ENCODE data around the gene VGLL2. TPM values are rescaled to one million over a fixed set of nuclear protein-coding genes. Genes with fewer than 3 reads are reported as not detected.

The VGLL2 gene, protein sequence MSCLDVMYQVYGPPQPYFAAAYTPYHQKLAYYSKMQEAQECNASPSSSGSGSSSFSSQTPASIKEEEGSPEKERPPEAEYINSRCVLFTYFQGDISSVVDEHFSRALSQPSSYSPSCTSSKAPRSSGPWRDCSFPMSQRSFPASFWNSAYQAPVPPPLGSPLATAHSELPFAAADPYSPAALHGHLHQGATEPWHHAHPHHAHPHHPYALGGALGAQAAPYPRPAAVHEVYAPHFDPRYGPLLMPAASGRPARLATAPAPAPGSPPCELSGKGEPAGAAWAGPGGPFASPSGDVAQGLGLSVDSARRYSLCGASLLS
- total RNA-seq: not detected in 2 replicates

DNA sequence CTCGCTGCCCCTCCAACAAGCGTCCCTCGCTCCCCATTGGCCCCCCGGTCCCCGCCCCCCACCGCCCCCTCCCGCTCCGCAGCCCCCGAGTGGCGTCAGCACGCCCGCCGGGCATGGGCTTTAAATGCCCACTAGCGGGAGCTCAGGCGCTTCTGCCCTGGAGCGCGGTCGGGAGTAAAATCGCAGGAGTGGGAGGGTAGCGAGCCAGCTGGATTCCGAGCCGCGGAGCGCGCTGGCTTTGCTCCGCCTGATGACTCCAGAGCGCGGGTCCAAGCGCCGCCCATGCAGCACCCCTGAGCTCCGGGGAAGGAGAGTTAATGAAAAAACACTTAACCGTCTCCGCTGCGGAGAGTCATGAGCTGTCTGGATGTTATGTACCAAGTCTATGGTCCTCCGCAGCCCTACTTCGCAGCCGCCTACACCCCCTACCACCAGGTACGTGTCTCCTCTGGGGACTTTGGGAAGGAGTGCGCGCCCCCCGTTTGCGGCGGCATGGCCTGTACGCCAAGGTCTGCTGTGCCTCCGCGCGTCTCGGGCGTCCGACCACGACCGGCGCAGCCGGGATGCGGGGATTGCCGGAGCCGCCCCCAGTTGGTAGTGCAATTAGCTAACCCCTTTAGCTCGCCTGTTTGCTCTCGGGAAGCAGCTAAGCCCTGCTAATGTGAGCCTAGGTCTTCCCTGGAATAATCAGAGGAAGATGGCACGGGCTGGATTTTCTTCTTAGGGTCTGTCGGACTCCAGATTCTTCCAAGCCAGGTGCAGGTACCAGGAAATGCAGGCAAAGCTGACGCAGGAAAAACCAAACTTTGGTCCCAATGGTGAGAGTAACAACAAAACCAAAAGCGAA is at the start of gene VGLL2:
Gene VGLL2, plus strand, starts transcription at position 149 of the 847 bp plus-strand sequence. Its CDS starts 206 bp downstream, at position 355.

Other genes with a start within 250 kb of the VGLL2 start
- gene ROS1, start 160.4 kb downstream of the VGLL2 start, total RNA-seq: under 0.01 and 0.09 TPM in 2 replicates
- 50.5 and 68.6 TPM in 2 replicates for gene DCBLD1, start 217.1 kb downstream of the VGLL2 start, total RNA-seq

Measured in smooth muscle cell of bladder (primary cell).